Measurements from ENCODE around the gene ENOX2. TPM values are rescaled to one million over a fixed set of nuclear protein-coding genes. Genes with fewer than 3 reads are reported as not detected.
A peak's percentile ranks its signal among the peaks of the same experiment; 100 is the strongest.
"Not testable (repeated sequence)": the region's sequence is repeated elsewhere in the genome, so short reads cannot be mapped to it uniquely, and the experiment has no call there.

The ENOX2 gene
- total RNA-seq, 6 donors from 2014 or later: 7.3 to 14.8 (median 9.6) TPM

- not testable (repeated sequence) for H3K27ac ChIP-seq; H3K27me3 ChIP-seq; H3K4me1 ChIP-seq; H3K36me3 ChIP-seq; H3K9me3 ChIP-seq; ATAC-seq (ENCODE audit: low FRiP score in 2 of 2); DNase-seq; H3K4me3 ChIP-seq
- 38 to 63% methylated on average over 2 of the region's 2 CpGs for WGBS, 2 donors
Observed at GRCh38 chrX:130918498-130918897, 15.5 kb upstream of the ENOX2 start.

GRCh38 chrX:130916636-130917422 lies 13.8 kb upstream of the ENOX2 start:
- no peaks in the 10 kb centered on the region for H3K27me3 ChIP-seq
- peak; percentile 72 to 75 for ATAC-seq (ENCODE audit: low FRiP score in 2 of 2)
- no peak overlapping the region for H3K27ac ChIP-seq
- H3K4me1 ChIP-seq: no peaks in the 10 kb centered on the region
- H3K4me3 ChIP-seq: no peak overlapping the region
- no peaks in the 10 kb centered on the region for H3K36me3 ChIP-seq
- WGBS, 2 donors: 29 to 33% methylated on average over 7 of the region's 7 CpGs
- peak in 1 of 2 donors; percentile 22 for DNase-seq
- H3K9me3 ChIP-seq: no peaks in the 10 kb centered on the region
- TF ChIP-seq CTCF (IDR thresholded peaks at IDR 0.05) (peak; percentile 55 to 70 (median 61)), POLR2A (IDR thresholded peaks at IDR 0.05) (no peak)

GRCh38 chrX:130915302-130915701 lies 12.3 kb upstream of the ENOX2 start:
- no peaks in the 10 kb centered on the region for H3K4me1 ChIP-seq
- TF ChIP-seq EP300 (IDR thresholded peaks at IDR 0.05): no peak
- no peak for TF ChIP-seq POLR2AphosphoS5 (IDR thresholded peaks at IDR 0.05)
- no peak for TF ChIP-seq POLR2A (IDR thresholded peaks at IDR 0.05)
- TF ChIP-seq CTCF (IDR thresholded peaks at IDR 0.05): no peak
- H3K27me3 ChIP-seq: no peaks in the 10 kb centered on the region
- no peaks in the 10 kb centered on the region for H3K9me3 ChIP-seq
- no peak overlapping the region for H3K27ac ChIP-seq
- H3K36me3 ChIP-seq: no peaks in the 10 kb centered on the region
- H3K4me3 ChIP-seq: no peak overlapping the region
- ATAC-seq (ENCODE audit: low FRiP score in 2 of 2) (no peak), DNase-seq (no peak)

GRCh38 chrX:130909469-130910136 lies 6.6 kb upstream of the ENOX2 start:
- H3K27ac ChIP-seq: no peak overlapping the region
- H3K27me3 ChIP-seq: no peaks in the 10 kb centered on the region
- ATAC-seq (ENCODE audit: low FRiP score in 2 of 2) (peak in 1 of 2 donors; percentile 49), DNase-seq (no peak)
- no peaks in the 10 kb centered on the region for H3K36me3 ChIP-seq
- 71 to 79% methylated on average over 1 to 2 of the region's 2 CpGs for WGBS, 2 donors
- no peaks in the 10 kb centered on the region for H3K4me1 ChIP-seq
- H3K4me3 ChIP-seq: no peak overlapping the region
- TF ChIP-seq POLR2AphosphoS5 (IDR thresholded peaks at IDR 0.05): no peak
- TF ChIP-seq CTCF (IDR thresholded peaks at IDR 0.05): no peak
- no peak for TF ChIP-seq POLR2A (IDR thresholded peaks at IDR 0.05)
- no peak for TF ChIP-seq EP300 (IDR thresholded peaks at IDR 0.05)
- H3K9me3 ChIP-seq: no peaks in the 10 kb centered on the region

- H3K36me3 ChIP-seq: no peaks in the 10 kb centered on the region
- 44 to 64% methylated on average over 1 of the region's 1 CpG for WGBS, 2 donors
- no peaks in the 10 kb centered on the region for H3K27me3 ChIP-seq
- no peak for ATAC-seq (ENCODE audit: low FRiP score in 2 of 2)
- H3K4me3 ChIP-seq: no peak overlapping the region
- H3K27ac ChIP-seq: no peak overlapping the region
- H3K9me3 ChIP-seq: no peaks in the 10 kb centered on the region
- no peak for DNase-seq
- peaks cover 0 to 2% (median 0%) of the 10 kb centered on the region in 4 donors for H3K4me1 ChIP-seq
- no peak for TF ChIP-seq POLR2A (IDR thresholded peaks at IDR 0.05)
- TF ChIP-seq EP300 (IDR thresholded peaks at IDR 0.05): no peak
- no peak for TF ChIP-seq CTCF (IDR thresholded peaks at IDR 0.05)
- no peak for TF ChIP-seq POLR2AphosphoS5 (IDR thresholded peaks at IDR 0.05)
Observed at GRCh38 chrX:130906776-130907175, 3.8 kb upstream of the ENOX2 start.

Measured in upper lobe of left lung (tissue), 6 donors.